Iris pigment epithelial cell (primary cell): ENCODE results near the gene TAS1R2.

ENCODE experiments used
- DNase-seq: peaks from one replicate; pipeline ENCODE4 v3.0.0-alpha.2; 2011; ENCODE audit warnings: low read depth

TAS1R2 gene

DNA sequence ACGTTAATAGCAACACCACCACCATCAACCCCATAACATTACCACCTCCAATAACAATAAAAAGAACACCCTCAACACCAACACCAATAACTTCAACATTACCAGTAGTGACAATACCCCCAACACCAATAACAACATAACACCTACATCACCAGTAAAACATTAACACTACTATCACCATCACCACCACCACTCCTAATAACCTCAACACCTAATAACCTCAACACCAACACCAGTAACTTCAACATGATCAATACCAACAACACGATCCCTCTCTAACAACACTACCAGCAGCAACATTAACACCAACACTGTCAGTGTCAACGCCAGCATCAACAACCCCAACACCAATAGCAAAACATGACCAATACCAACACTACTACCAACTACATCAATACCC is 57.2 kb downstream of the TAS1R2 start:
- no peak for DNase-seq

DNA sequence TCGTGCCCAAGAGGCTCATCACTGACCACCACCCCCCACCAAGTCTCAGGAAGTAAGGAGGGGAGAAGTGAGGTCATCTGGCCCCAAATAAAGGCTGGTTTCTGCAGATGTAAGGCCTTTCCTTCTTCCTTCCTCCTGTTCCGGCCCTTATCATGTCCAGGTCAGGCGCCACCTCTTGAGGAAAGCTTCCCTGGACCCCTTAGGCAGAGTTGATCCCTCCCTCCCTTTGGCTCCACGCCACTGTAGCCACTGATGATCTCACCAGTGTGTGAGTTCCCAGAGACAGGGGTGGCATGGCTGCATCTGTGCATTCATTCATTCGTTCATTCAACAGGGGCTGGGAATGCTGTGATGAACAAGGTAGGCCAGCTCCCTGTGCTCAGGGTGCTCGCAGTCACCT is 59.2 kb downstream of the TAS1R2 start:
- no peak for DNase-seq

DNA sequence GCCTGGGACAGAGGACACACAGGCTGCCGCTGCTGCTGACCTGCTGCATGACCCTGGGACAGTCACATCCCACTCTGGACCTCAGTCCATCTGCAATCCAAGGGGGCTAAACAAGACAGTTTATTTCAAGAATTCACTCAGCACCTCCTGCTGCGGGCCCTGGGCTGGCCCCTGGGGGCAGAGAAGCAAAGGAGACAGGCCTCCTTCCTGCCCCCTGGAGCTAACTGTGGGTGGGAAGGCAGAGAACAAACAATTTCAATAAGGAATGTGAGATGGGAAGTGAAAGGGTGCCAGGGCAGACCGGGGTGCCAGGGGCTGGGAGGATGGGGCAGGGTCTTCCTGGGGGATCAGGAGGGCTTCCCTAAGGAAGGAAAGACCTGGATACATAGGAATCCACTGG is 60.0 kb downstream of the TAS1R2 start:
- no peak for DNase-seq

DNA sequence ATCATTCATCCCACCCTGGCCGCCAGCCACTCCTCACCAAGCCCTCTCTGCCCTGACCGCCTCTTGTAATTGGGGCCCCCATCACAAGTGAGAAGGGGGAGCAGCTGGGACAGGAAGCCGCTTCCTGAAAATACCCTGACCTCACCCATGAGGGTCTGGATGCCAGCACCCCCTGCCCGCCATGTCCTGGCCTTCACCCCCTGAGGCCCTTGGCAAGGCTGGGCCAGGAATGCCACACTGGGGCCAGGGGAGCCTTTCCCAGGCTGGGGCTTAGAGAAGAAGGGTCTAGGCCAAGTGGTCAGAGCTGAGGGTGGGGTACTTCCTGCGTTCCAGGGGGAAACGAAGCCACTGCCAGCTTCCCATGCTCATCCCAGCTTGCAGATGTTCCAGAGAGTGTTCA is 60.5 kb downstream of the TAS1R2 start:
- no peak for DNase-seq

DNA sequence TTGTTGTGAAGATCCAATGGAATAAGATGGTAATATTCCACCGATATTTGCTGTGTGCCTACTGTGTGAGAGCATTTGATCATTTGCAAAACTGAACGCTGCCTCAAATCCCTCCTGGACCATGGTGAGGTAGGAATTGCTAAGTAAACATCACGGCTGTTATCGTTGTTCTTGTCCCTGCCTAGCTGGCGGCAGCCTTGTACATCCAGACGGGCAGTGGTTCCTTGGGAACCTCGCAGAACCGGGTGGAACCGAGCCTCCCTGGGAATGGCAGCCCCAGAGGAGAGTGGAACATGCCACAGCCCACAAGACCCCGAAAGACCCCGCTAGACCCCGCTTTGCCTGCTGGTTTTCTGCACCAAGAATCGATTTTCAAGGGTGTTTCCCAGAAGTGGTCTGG is 60.9 kb downstream of the TAS1R2 start:
- DNase-seq, result no peak

DNA sequence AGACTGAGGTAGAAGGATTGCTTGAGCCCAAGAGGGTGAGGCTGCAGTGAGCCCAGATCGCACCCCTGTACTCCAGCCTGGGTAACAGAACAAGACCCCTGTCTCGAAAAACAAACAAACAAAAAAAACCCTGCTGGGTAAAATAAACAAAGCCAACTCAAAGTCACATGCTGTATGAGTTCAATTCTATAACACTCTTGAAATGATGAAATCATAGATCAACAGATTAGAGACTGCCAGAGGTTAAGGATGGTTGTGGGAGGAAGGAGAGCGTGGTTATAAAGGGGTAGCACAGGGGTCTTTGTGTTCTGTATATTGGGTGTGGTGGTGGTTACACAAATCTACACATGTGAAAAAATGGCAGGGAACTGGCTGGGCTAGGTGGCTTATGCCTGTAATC is 62.5 kb downstream of the TAS1R2 start:
- no peak for DNase-seq

DNA sequence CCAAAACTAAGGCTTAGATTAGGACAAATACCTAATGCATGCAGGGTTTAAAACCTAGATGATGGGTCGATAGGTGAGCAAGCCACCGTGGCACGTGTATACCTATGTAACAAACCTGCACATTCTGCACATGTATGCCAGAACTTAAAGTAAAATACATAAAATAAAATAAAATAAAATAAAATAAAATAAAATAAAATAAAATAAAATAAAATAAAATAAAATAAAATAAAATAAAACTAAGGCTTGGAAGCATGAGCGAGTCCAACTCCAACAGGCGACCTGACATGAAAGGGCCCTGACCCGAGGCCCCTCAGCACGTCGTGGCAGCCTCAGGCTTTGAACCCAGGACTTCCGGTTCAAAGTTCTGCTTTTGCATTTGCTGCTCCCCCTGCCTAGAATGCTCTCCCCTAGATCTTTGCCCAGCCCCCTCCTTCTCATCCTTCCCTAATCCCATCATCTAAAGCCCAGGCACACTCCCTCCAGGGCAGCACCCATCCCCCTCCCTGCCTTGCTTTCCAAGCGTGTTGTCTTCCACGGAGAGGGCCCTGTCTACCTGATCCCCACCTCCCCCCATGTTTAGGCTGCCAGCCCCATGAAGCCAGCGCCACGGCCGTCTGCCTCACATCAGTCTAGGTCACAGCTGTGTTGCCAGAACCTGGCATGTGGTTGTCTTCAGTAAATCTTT is 64.3 kb downstream of the TAS1R2 start:
- DNase-seq, result no peak

DNA sequence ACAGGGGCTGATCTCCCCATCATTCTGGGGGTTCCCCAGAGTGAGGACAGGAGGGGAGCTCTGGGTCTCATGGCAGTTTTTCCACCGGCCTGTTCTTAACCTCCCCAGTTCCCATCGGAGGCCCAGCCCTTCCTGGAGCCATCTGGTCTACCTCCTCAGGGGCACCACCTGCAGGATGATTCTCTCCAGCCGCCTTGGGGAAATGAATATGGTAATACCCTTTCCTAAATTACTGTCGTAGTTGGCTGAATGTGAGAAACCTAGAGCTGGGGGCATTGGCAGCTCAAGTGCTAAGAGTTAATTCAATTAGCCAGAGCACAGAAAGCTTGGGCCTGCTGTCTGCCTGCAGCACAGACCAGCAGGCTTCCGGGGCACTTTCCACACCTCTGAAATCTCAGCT is 64.9 kb downstream of the TAS1R2 start:
- no peak for DNase-seq

DNA sequence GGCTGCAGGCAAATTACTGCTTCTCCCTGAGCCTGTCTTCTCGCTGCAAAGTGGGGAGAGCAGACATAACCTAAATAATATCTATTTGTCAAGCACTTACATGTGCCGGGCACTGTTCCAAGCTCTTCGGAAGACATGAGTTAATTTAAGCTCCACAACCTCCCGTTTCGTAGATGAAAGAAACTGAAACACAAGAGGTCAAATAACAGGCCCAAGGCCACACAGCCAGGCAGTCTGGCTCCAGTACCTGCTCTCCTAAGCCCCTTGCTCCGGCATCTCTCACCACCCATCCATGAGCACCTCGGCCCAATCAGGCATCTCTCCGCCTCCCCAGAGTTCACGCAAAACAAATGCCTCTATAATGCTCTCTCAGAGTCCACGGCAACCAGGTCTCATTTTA is 65.4 kb downstream of the TAS1R2 start:
- DNase-seq, result peak; percentile 8

DNA sequence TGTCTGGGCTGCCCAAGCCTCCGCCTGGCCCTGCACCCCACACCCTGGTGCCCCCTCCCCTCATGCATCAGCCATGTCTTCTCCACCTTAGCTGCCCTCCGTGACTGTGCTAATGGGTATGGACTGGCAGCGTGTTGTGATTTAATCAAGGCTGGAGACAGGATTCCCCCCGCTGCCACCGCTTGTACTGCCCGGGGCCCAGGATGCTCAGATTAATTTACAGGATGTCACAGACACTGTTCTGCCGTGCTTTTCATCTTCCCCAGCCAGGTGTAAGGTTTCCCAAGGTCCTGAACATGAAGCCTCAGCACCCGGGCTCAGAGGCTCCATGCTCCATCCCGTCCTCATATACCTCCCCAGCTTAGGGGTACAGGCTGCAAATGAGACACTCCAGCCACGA is 66.3 kb downstream of the TAS1R2 start:
- DNase-seq, result no peak

DNA sequence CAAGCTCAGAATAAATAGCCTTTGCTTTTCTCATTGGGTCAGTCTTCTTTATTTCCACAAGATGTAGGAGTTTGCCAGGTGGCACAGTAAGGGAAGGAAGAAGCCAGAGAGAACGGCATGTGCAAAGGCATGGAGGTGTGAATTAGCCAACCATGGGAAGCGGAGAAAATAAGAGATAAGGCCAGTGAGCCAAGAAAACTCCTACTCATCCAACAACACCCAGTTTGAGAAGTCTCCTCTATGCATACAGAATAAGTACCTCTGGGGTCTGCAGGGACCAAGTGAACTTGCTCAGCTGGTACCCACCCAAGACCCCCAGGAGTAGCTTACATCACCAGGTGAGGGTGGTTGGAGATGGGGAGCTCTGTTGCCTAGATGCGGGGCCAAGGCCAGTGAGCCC is 66.7 kb downstream of the TAS1R2 start:
- no peak for DNase-seq
